NCI-H2227 treated with DMSO at 0.1 percent for 48 hours (cell line): ENCODE results near the gene BTG2.
"Not testable (repeated sequence)": the region's sequence is repeated elsewhere in the genome, so short reads cannot be mapped to it uniquely, and the experiment has no call there.

ENCODE experiments used
- DNase-seq: peaks from one replicate; lab custom pipeline; 2025; lab: John Stamatoyannopoulos, UW

BTG2 gene

DNA sequence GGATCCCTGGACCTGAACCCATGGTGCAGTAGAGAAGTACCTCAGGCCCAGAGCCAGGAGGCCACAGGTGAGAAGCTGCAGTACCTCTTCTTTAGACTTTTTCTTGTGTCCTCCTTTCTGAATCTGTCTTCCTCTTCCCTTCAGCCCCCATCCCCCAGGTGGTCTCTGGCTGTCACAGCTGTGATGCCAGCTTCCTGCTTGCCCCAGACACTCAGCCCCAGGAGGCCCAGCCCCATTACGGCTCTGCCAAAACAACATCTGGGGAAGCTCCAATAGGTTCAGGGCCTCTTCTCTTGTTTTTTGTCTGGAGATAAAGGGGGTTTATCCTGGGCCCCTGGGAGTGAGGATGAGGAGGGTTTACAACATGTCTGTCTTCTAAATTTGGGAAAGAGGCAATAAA is 9.5 kb upstream of the BTG2 start:
- no peak for DNase-seq

DNA sequence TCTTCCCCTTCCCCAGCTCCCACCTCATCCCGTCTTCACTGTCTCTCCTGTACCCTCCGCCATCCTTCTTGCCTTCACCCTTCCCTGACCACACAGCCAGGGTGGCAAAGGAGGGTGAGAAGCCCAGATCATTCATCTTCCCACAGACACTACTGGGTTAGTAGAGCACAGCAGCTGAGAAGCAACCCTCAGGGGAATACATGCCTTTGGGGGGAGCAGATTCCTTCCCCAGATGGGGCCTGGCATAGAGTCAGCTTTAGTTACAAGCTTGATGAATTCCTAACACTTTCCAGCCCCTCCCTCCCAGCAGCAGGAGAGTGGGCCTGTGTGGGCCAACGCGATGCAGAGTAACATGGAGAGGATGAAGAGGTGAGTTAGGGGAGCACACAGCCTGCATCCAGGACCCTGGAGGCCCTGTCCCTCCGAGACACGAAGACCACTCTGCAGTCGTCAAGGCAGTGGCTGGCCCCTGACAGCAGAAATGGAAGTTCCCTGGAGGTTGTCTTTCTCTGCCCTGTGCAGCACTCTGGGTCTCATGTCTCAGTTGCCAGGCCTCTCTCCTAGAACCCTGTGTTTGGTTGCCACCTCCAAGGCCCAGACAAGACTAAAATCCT is 8.8 kb upstream of the BTG2 start:
- DNase-seq, result no peak

DNA sequence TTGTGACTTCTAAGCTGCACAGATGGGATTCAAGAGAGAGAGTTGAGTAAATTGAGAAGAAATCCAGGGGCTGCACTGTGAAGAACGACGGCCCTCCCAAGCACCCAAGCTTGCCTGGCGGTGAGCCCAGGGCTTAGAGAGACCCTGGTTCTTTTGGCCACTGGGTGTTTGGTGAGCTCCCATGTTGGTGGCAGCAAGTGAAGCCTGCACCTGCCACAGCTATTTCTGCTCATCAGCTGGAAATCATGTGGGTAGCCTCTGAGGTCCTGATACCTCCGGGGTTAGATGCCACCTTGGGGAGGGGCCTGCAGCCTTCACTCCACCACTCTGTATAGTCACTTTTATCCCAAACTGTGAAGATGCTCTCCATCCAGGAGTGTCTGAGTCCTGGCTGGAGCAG is 6.2 kb upstream of the BTG2 start:
- no peak for DNase-seq

DNA sequence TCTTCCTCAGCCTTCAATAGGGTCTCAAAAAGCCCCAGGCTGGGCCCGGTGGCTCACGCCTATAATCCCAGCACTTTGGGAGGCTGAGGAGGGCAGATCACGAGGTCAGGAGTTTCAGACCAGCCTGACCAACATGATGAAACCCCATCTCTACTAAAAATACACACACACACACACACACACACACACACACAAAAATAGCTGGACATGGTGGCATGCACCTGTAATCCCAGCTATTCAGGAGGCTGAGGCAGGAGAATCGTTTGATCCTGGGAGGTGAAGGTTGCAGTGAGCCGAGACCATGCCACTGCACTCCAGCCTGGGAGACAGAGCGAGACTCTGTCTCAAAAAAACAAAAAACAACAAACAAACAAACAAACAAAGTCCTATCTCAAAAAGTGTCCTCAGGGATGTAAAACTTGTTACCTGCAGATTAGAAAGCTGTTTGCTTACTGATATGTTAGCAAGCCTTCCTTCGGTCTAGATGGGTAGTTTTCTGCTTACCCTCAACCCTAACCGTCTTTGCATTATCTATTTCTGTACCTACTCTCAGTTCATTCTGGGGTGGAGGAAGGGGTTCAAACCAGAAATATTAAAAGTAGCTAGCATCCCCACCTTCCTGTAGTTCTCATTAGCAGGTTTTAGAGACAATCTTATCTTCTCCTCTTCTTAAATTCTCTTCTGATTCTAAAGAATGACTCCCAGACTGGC is 5.4 kb upstream of the BTG2 start:
- DNase-seq, result not testable (repeated sequence)

DNA sequence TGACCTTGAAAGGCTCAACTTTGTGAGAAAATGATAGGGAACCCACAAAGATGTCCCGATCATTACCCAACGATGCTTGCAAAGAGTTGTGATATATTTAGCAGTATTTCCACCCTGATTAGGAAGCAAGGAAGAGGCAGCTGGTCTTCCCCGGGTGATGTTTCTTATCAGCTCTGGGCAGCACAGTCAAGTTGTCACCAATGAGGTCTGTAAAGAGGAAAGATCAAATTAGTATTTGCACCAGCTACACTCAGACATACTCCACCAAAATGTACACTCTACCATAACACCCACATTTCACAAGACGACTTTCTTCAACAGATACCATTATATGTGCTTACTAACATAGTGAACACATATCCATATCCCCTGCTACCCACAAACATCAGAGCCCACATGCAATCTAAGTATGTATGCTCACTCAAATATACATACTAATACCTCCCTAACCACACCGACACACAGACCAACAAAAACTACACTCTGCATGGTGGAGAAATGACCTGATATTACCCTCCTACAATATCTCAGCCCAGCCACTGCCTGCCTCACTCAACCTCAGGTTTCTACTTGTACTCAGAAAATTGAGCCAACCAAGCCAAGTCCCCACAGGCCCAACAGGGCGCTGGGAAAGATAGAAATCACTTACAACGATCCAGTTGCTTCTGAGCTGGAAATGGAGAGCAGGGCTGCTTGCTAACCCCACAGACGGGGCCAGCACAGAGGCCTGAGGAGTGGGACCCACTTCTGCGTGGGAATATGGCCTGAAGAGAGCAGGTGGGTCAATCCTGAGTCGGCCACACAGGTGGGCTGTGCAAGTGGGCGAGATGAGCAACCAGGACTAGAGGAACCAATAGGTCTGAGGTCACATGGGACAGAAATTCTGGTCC is 4.6 kb upstream of the BTG2 start:
- no peak for DNase-seq

DNA sequence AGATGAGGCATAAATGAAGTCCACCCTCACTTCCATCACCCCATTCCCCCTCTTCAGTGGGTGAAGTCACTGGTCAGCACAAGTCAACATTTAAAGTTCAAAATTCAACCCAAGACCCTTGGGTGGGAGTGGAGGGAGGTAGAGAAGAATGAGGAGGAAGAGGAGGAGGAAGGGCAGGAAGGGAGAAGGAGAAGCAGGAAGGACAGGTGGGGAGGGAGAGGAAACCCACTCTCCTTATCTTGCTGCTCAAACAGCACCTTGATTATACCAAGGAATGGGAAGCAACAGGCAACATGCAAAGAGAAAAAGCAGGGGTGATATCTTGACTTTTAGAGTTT is 4.0 kb upstream of the BTG2 start:
- no peak for DNase-seq

DNA sequence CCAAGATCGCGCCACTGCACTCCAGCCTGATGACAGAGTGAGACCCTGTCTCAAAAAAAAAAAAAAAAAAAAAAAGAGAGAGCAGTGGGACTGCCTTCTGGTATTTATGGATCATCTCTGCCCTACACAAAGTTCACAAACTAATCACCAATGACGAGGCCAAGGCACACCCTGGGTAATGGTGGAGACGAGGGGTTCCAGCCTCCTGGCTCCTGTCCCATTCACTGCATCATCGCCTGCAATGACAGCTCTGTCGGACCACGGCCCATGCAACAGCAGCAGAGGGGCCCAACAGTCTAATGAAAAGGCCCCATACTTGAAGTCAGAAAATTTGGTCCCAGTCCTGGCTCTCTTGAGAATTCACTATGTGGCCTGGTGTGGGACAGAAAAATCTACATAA is 2.9 kb upstream of the BTG2 start:
- no peak for DNase-seq

DNA sequence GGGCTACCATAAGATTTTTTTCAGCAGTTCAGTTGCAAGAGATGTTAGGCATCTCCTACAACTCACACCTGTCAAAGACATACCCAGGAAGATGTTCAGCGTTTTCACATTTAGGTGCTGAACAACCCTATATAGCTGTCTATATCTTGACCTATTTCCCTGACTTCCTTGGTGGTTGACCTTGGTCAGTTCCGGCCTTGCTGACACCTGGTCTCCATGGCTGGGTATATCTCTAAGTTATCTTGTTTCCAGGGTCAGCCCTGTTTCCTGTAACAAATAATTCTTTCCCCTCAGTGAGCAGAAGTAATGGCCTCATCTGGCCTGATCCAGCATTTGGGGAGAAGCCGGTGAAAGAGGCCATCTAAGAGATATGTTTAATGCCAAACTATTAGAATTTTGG is 2.4 kb upstream of the BTG2 start:
- no peak for DNase-seq

DNA sequence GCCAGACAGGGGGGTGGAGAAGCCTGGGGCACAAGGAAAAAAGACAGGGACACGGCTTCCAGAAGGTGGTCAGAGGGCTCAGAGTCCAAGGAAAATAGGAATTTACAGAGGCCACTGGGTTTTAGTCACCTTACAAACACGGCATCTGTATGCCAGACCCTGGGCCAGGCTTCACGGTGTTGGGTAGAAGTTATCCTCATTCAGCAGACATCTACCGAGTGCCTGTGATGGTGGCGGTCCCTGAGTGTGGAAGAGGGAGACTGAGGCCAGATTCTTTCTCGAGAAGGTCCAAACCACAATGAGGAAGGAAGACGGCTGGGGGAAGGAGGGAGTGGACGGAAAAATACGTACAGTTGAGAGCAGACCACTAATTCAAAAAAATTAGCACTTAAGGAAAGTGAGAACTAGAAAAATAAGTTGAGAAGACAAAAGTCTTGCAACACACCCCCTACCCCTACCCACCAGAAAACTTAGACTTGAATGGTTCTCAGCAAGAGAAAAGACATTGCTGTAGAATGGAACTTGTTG is 864 bp upstream of the BTG2 start:
- DNase-seq, result no peak

DNA sequence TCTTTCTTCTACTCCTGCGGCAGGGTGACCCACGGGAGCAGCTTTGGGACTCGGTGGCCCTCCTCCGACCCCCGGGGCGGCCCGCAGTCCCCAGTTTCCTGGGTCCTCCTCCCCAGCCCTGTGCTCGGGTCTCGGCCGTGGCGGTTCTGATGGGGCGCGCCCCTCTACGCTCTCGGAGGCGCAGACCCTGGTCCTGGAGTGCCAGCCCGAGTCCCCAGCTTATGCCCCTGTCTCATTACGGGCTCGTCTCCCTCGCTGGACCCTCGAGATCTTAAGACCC is 430 bp downstream of the BTG2 start:
- DNase-seq, result no peak

DNA sequence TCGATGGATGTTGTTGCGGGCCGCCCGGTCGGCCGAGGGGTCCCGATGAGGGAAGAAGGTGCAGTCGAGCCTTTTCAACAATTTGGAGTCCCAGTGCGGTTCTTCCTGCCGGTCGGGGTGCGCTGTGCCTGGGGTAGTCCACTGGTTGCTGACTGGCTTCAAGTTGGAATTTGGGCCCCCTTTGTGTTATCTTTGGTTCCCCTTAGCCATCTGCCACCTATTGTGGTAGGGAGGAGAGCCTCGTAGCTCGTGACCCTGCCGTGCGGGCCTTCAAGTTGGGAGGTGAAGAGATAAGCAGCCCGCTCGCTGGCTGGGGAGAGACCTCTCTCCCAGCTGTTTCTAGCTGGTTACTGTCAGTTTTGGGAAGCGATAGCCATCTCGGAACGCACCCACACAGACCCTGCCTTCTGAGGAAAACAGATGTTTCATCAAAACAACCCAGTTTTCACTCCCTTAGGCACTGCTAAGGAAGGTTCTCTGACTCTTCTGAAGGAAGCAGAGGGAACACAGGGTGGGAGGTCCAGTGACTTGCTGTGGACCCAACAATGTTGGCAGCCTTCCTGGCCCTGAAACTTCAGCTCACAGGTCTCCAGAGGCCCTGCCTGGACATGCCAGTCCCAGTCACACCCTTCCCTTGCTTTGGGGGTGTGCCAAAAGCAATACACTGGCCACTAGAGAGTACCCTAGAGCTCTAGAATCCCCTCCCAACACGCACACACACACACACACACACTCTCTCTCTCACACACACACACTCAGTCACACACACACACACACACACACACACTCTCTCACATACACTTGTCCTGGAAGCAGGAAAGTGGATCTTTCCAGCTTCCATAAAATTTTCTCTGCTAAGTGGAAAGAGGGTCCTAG is 1.0 kb downstream of the BTG2 start:
- no peak for DNase-seq

DNA sequence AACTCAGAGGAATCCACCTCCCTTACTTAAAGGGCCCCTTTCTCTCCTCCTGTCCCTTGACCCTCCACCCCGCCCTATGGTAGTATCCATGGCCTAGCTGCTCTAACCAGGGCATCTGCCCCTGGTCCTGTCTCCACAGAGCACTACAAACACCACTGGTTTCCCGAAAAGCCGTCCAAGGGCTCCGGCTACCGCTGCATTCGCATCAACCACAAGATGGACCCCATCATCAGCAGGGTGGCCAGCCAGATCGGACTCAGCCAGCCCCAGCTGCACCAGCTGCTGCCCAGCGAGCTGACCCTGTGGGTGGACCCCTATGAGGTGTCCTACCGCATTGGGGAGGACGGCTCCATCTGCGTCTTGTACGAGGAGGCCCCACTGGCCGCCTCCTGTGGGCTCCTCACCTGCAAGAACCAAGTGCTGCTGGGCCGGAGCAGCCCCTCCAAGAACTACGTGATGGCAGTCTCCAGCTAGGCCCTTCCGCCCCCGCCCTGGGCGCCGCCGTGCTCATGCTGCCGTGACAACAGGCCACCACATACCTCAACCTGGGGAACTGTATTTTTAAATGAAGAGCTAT is 1.7 kb downstream of the BTG2 start:
- DNase-seq, result no peak

DNA sequence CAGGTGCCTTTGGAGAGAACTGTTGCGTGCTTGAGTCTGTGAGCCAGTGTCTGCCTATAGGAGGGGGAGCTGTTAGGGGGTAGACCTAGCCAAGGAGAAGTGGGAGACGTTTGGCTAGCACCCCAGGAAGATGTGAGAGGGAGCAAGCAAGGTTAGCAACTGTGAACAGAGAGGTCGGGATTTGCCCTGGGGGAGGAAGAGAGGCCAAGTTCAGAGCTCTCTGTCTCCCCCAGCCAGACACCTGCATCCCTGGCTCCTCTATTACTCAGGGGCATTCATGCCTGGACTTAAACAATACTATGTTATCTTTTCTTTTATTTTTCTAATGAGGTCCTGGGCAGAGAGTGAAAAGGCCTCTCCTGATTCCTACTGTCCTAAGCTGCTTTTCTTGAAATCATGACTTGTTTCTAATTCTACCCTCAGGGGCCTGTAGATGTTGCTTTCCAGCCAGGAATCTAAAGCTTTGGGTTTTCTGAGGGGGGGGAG is 2.4 kb downstream of the BTG2 start:
- no peak for DNase-seq

DNA sequence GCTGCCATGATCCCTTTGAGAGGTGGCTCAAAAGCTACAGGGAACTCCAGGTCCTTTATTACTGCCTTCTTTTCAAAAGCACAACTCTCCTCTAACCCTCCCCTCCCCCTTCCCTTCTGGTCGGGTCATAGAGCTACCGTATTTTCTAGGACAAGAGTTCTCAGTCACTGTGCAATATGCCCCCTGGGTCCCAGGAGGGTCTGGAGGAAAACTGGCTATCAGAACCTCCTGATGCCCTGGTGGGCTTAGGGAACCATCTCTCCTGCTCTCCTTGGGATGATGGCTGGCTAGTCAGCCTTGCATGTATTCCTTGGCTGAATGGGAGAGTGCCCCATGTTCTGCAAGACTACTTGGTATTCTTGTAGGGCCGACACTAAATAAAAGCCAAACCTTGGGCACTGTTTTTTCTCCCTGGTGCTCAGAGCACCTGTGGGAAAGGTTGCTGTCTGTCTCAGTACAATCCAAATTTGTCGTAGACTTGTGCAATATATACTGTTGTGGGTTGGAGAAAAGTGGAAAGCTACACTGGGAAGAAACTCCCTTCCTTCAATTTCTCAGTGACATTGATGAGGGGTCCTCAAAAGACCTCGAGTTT is 3.1 kb downstream of the BTG2 start:
- DNase-seq, result no peak

DNA sequence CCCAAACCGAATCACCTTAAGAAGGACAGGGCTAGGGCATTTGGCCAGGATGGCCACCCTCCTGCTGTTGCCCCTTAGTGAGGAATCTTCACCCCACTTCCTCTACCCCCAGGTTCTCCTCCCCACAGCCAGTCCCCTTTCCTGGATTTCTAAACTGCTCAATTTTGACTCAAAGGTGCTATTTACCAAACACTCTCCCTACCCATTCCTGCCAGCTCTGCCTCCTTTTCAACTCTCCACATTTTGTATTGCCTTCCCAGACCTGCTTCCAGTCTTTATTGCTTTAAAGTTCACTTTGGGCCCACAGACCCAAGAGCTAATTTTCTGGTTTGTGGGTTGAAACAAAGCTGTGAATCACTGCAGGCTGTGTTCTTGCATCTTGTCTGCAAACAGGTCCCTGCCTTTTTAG is 3.6 kb downstream of the BTG2 start:
- no peak for DNase-seq

DNA sequence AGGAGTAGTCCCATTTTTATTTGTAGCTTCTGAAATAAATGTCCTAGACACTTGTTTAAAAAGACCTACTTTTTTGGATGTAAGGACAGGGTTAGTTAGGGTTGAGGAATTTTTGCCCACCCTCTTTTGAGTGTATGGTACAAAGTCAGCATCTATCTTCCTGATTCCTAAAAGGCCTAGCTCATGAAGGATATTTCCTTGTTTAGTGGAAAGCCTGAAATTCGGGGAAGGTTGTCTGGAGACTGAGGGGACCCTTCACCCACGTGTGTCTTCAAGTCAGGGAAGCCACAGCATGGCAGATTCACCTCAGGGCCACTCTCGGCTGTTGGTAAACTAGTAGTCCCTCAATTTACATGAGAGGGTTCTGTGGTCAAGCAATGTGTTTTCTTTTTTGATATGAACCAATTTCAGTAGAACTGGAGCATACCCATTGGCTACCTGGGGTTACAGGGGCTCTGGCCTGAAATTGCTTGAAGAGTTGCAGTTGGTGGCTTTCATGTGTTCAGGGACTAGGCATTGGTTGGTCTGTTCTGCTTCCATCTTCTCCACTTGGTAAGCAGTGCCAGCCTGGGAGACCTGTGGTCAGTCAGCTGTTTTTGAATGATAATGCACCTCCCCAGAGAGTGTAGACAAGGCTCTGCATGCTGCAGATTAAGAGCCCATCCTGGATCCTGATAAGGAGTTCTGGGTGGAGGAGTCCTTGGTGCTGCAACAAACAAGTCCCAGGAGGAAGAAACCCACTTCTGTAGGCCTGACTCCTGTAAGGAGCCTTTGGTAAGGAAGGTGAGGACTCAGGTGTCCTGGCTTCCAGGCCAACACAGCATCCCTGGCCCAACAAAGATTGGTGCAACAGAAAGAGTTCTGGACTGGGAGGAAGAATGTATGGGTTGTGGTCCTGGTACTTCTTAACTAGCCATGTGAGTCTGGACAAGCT is 6.3 kb downstream of the BTG2 start:
- no peak for DNase-seq

DNA sequence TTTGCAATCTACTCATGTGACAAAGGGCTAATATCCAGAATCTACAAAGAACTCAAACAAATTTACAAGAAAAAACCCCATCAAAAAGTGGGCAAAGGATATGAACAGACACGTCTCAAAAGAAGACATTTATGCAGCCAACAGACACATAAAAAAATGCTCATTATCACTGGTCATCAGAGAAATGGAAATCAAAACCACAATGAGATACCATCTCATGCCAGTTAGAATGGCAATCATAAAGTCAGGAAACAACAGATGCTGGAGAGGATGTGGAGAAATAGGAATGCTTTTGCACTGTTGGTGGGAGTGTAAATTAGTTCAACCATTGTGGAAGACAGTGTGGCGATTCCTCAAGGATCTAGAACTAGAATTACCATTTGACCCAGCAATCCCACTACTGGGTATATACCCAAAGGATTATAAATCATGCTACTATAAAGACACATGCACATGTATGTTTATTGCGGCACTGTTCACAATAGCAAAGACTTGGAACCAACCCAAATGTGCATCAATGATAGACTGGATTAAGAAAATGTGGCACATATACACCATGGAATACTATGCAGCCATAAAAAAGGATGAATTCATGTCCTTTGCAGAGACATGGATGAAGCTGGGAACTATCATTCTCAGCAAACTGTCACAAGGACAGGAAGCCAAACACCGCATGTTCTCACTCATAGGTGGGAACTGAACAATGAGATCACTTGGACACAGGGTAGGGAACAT is 8.9 kb downstream of the BTG2 start:
- not testable (repeated sequence) for DNase-seq

DNA sequence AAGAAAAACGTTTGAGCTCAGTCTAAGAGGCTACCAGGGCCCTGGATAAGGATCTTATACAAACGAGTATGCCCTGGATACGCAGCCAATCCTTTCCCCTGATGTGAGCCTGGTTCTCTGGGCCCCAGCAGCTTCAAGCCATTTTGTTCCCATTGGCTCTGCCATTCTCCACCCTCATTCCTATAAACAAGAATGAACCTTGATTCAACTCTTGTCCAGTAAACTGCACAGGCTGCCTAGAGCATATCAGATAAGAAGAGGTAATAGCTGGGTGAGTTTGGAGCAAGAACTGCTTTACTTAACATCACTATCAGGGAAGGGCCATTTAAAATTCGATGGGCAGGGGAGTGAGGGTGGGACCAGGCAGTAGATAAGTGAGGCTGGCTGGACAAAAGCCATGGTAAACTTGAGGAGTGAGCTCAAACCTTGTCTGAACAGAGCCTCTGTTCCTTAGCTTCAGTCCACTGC is 11.3 kb downstream of the BTG2 start:
- no peak for DNase-seq
